HepG2 (cell line): Measurements from ENCODE around the gene SIM1. TPM values are rescaled to one million over a fixed set of nuclear protein-coding genes. Genes with fewer than 3 reads are reported as not detected.

Source experiments
- ATAC-seq: fragments of 200-7000 bp; cut with Tn5 transposase; 3 replicates; pipeline ENCODE4 v1.9.1; 2020; ENCODE audit warnings: mild to moderate bottlenecking, moderate library complexity
- BruUV-seq: library from RNA; stranded (reverse); fragments of 400-500 nt; replicated peaks from 2 replicates; lab custom pipeline; 2021; lab: Mats Ljungman, UMichigan
- CTCF ChIA-PET: fragments of 300-600 bp; formaldehyde crosslinking; extraction: SDS; loops from one replicate; lab custom pipeline; 2021; ENCODE audit warnings: low total read pairs, inconsistent platforms, low intra/inter-chr PET ratio; lab: Yijun Ruan, JAX
- POLR2A ChIA-PET: fragments of 350-600 bp; sonication (Branson Sonifier 250); formaldehyde crosslinking; loops from one replicate; lab custom pipeline; 2020; ENCODE audit warnings: antibody characterized with exemption, inconsistent platforms; lab: Yijun Ruan, JAX
- DNase-seq: peaks from one replicate; pipeline ENCODE4 v3.0.0-alpha.2; 2015; ENCODE audit warnings: low spot score
- FAIRE-seq: peaks from 3 replicates; lab custom pipeline; 2011; peaks lifted over from hg19 to GRCh38; lab: Jason Lieb, UNC
- H2AFZ ChIP-seq: one replicate; pipeline ENCODE4 v1.6.1; 2011; ENCODE audit warnings: low read length, inconsistent platforms
- H3K27ac ChIP-seq: fragments of 300-600 bp; 3 replicates; pipeline ENCODE4 v1.8.0; 2011; ENCODE audit warnings: mixed run types, mild to moderate bottlenecking, mixed read lengths, low read length, inconsistent platforms; ENCODE audit not compliant: insufficient read depth; ENCODE audit errors: extremely low read length
- H3K27me3 ChIP-seq, 2 experiments: fragments of 200-600 bp in 1 of 2; 2 replicates in 1 of 2; 3 replicates in 1 of 2; pipeline versions ENCODE4 v1.6.0 to v1.8.0; 2011; ENCODE audit warnings: low read length in 2 of 2, mild to moderate bottlenecking in 2 of 2, moderate library complexity in 2 of 2, inconsistent platforms in 1 of 2; ENCODE audit not compliant: insufficient read depth in 2 of 2, control insufficient read depth in 1 of 2
- H3K36me3 ChIP-seq, 2 experiments: fragments of 200-600 bp in 1 of 2; replicated peaks in 1 of 2; 2 replicates in 1 of 2; 3 replicates in 1 of 2; pipeline versions ENCODE4 v1.5.1 to v1.8.0; 2011; ENCODE audit warnings: low read length in 2 of 2, inconsistent platforms in 1 of 2; ENCODE audit not compliant: insufficient read depth in 2 of 2, control insufficient read depth in 1 of 2
- H3K4me1 ChIP-seq: 2 replicates; pipeline ENCODE4 v1.5.1; 2012; ENCODE audit warnings: low read length, inconsistent platforms; ENCODE audit not compliant: insufficient read depth
- H3K4me2 ChIP-seq: 2 replicates; pipeline ENCODE4 v1.6.0; 2011; ENCODE audit warnings: low read depth, low read length, inconsistent platforms
- H3K4me3 ChIP-seq, 3 experiments: fragments of 200-600 bp in 1 of 3; sonication (generic), shearing (Covaris generic) in 1 of 3; replicated peaks in 1 of 3; 2 replicates each; pipeline ENCODE4 v1.5.1; 2011 to 2016; ENCODE audit warnings: low read length in 3 of 3, inconsistent platforms in 2 of 3, low read depth in 2 of 3, mild to moderate bottlenecking in 2 of 3, control low read depth in 1 of 3, mixed read lengths in 1 of 3; ENCODE audit not compliant: insufficient read depth in 1 of 3
- H3K79me2 ChIP-seq: one replicate; pipeline ENCODE4 v1.6.1; 2011; ENCODE audit warnings: low read length, inconsistent platforms; ENCODE audit not compliant: insufficient read depth
- H3K9ac ChIP-seq: 2 replicates; pipeline ENCODE4 v1.6.0; 2011; ENCODE audit warnings: mild to moderate bottlenecking, low read depth, low read length, inconsistent platforms; ENCODE audit not compliant: insufficient read depth
- H3K9me3 ChIP-seq: 2 replicates; pipeline ENCODE4 v1.5.1; 2012; ENCODE audit warnings: mild to moderate bottlenecking, low read length
- H4K20me1 ChIP-seq: 2 replicates; pipeline ENCODE4 v1.6.0; 2011; ENCODE audit warnings: inconsistent platforms, mild to moderate bottlenecking, low read length, moderate library complexity; ENCODE audit not compliant: insufficient read depth
- AKAP8 ChIP-seq: sonication (generic); formaldehyde crosslinking; IDR thresholded peaks from 2 replicates; pipeline ENCODE4 v1.5.1; 2020; ENCODE audit warnings: mild to moderate bottlenecking, missing genetic modification reagents
- JUNB ChIP-seq: sonication (generic); formaldehyde crosslinking; IDR thresholded peaks from 2 replicates; pipeline ENCODE4 v1.8.0; 2022; ENCODE audit warnings: missing genetic modification reagents, mild to moderate bottlenecking, borderline replicate concordance
- LCORL ChIP-seq, 2 experiments: fragments of 450-650 bp in 1 of 2; sonication (generic) in 1 of 2; formaldehyde crosslinking in 1 of 2; IDR thresholded peaks; 2 replicates each; pipeline versions ENCODE4 v1.5.0 to v1.6.1; 2017 to 2020; ENCODE audit warnings: antibody characterized with exemption in 1 of 2, missing genetic modification reagents in 1 of 2
- PRMT3 ChIP-seq: sonication (generic); formaldehyde crosslinking; IDR thresholded peaks from 2 replicates; pipeline ENCODE4 v1.8.1; 2022; ENCODE audit warnings: low read depth, mild to moderate bottlenecking, moderate library complexity, missing genetic modification reagents, borderline replicate concordance
- TBX2 ChIP-seq: sonication (generic); formaldehyde crosslinking; IDR thresholded peaks from 2 replicates; pipeline ENCODE4 v1.5.0; 2020; ENCODE audit warnings: missing genetic modification reagents, mild to moderate bottlenecking, borderline replicate concordance
- THAP7 ChIP-seq: sonication (generic); formaldehyde crosslinking; IDR thresholded peaks from 2 replicates; pipeline ENCODE4 v1.8.1; 2023; ENCODE audit warnings: mild to moderate bottlenecking, missing genetic modification reagents
- ZBTB33 ChIP-seq: sonication (generic); formaldehyde crosslinking; IDR thresholded peaks from 2 replicates; pipeline ENCODE4 v1.4.0; 2020; ENCODE audit warnings: missing genetic modification reagents
- ZNF552 ChIP-seq: sonication (generic); formaldehyde crosslinking; IDR thresholded peaks from 2 replicates; pipeline ENCODE4 v1.9.0; 2022; ENCODE audit warnings: missing genetic modification reagents, mild to moderate bottlenecking, borderline replicate concordance
- ZNF562 ChIP-seq: sonication (generic); formaldehyde crosslinking; IDR thresholded peaks from 2 replicates; pipeline ENCODE4 v1.8.0; 2022; ENCODE audit warnings: missing genetic modification reagents, borderline replicate concordance
- WGBS: methylation state at CpG from one replicate; pipeline ENCODE4 v1.1.6; 2017; ENCODE audit warnings: low lambda C conversion rate; 5-methylcytosine and 5-hydroxymethylcytosine counted together
- in situ Hi-C: cut with HindIII; loops from 2 replicates; pipeline ENCODE4 v1.10.0; 2017; ENCODE audit warnings: low pct_unique_long_range_greater_than_20kb; ENCODE audit not compliant: extremely low pct_ligation_motif_present
- intact Hi-C: fragments of 100-400 bp; cut with micrococcal nuclease; formaldehyde crosslinking; loops from one replicate; pipeline ENCODE4 v1.10.0; 2022; ENCODE audit not compliant: unreplicated experiment
- polyA plus RNA-seq, 8 experiments: library from polyadenylated mRNA; depleted of rRNA in 3 of 8; stranded (reverse) in 7 of 8; unstranded in 1 of 8; fragments of >200 nt; fragmentation: Illumina TruSeq in 4 of 8; extraction: Trizol in 4 of 8; gene quantifications; 2 replicates each; pipeline versions ENCODE4 v1.2.1 to v1.2.3, GENCODE V29; 2011 to 2016; ENCODE audit warnings: low read depth in 4 of 8, missing spikeins in 1 of 8, mixed read lengths in 1 of 8; ENCODE audit not compliant: insufficient read depth in 1 of 8
- total RNA-seq, 5 experiments: library from RNA; depleted of rRNA; stranded (reverse); fragments of >200 nt; fragmentation: Illumina TruSeq; extraction: Trizol; gene quantifications; 2 replicates each; pipeline ENCODE4 v1.2.3, GENCODE V29; 2016; ENCODE audit warnings: low read depth in 1 of 5
- TF ChIP-seq, protein P1 (sequence below): sonication (generic); formaldehyde crosslinking; IDR thresholded peaks from 2 replicates; pipeline ENCODE4 v1.5.0; 2020; ENCODE audit warnings: missing genetic modification reagents

Gene SIM1
- total and polyA plus RNA-seq, 2 of the 13 experiments (the other 11 are each of a cell fraction or from before 2014, with no cell fraction given) = not detected

GRCh38 chr6:100346828-100347227 lies 117.9 kb downstream of the SIM1 start (continued):
- TF ChIP-seq, protein P1, sequence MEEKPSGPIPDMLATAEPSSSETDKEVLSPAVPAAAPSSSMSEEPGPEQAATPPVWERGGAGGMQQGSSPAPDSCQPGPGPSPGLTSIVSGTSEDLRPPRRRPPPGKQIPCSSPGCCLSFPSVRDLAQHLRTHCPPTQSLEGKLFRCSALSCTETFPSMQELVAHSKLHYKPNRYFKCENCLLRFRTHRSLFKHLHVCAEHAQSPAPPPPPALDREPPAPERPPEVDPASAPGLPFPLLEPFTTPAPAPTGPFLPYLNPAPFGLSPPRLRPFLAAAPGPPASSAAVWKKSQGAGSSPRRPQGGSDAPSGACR (CRISPR knock-in tag) = no peak
- no peak for TF ChIP-seq JUNB (CRISPR knock-in tag)
- TF ChIP-seq TBX2 (CRISPR knock-in tag) = no peak
- TF ChIP-seq ZNF562 (CRISPR knock-in tag) = no peak

- no peaks in the 10 kb centered on the region for H4K20me1 ChIP-seq
- ATAC-seq (no peak), FAIRE-seq (no peak), DNase-seq (no peak)
- TF ChIP-seq ZBTB33 (CRISPR knock-in tag) (no peak), PRMT3 (CRISPR knock-in tag) (no peak), ZNF552 (CRISPR knock-in tag) (no peak), AKAP8 (CRISPR knock-in tag) (no peak), LCORL (IDR thresholded peaks at IDR 0.05) (no peak), LCORL (CRISPR knock-in tag; IDR thresholded peaks at IDR 0.05) (no peak), JUNB (CRISPR knock-in tag) (no peak), THAP7 (CRISPR knock-in tag) (no peak)
- WGBS = 3% methylated on average over 2 of the region's 2 CpGs
- H3K36me3 ChIP-seq = no peaks in the 10 kb centered on the region
- H3K9me3 ChIP-seq = no peaks in the 10 kb centered on the region
- no peak overlapping the region for H3K9ac ChIP-seq
- H3K79me2 ChIP-seq = no peaks in the 10 kb centered on the region
- no peak overlapping the region for H3K27ac ChIP-seq
- in situ Hi-C loops = no loop called here
- BruUV-seq = no TSS peak
- intact Hi-C loops = no loop called here
- H2AFZ ChIP-seq = no peak overlapping the region
- no peak overlapping the region for H3K4me2 ChIP-seq
- ChIA-PET CTCF (no interaction called here), POLR2A (no interaction called here)
- H3K4me1 ChIP-seq = no peaks in the 10 kb centered on the region
- H3K27me3 ChIP-seq = no peaks in the 10 kb centered on the region
- no peak overlapping the region for H3K4me3 ChIP-seq
These were observed 118.5 kb downstream of the SIM1 start for GRCh38 chr6:100346203-100346602.
